WTC11 (cell line): ENCODE measurements around the gene ARHGEF17. TPM values are rescaled to one million over a fixed set of nuclear protein-coding genes. Genes with fewer than 3 reads are reported as not detected.

Experiments
- ATAC-seq: fragments of 200-7000 bp; cut with Tn5 transposase; 2 replicates; pipeline ENCODE4 v1.10.0; 2021; ENCODE audit warnings: mild to moderate bottlenecking, moderate library complexity
- CTCF ChIA-PET: fragments of 300-600 bp; sonication (Branson Sonifier 250); formaldehyde crosslinking; loops from one replicate; lab custom pipeline; 2021; ENCODE audit warnings: antibody characterized with exemption; lab: Charles Lee
- POLR2A ChIA-PET: fragments of 350-600 bp; sonication (Branson Sonifier 250); formaldehyde crosslinking; loops from one replicate; lab custom pipeline; 2021; ENCODE audit warnings: antibody characterized with exemption; lab: Charles Lee
- DNase-seq: peaks from one replicate; pipeline ENCODE4 v3.0.0; 2021; ENCODE audit warnings: low spot score
- H3K27ac Mint-ChIP-seq: 2 replicates; pipeline ENCODE4 v1.8.0; 2021; ENCODE audit warnings: mixed read lengths
- H3K27me3 Mint-ChIP-seq: 2 replicates; pipeline ENCODE4 v1.8.0; 2021; ENCODE audit warnings: low read depth, mild to moderate bottlenecking, moderate library complexity, mixed read lengths
- H3K36me3 Mint-ChIP-seq: 2 replicates; pipeline ENCODE4 v1.8.0; 2021; ENCODE audit warnings: mixed read lengths
- H3K4me1 Mint-ChIP-seq: 2 replicates; pipeline ENCODE4 v1.8.0; 2022; ENCODE audit warnings: mixed read lengths
- H3K4me3 Mint-ChIP-seq: 2 replicates; pipeline ENCODE4 v1.8.0; 2021; ENCODE audit warnings: mild to moderate bottlenecking, moderate library complexity, mixed read lengths
- H3K9me3 Mint-ChIP-seq: 2 replicates; pipeline ENCODE4 v1.8.0; 2021; ENCODE audit warnings: mixed read lengths
- ARID4B ChIP-seq: sonication (generic); formaldehyde crosslinking; IDR thresholded peaks from 2 replicates; pipeline ENCODE4 v1.8.0; 2023; ENCODE audit warnings: missing genetic modification reagents, mild to moderate bottlenecking, borderline replicate concordance
- CREM ChIP-seq: sonication (generic); formaldehyde crosslinking; IDR thresholded peaks from 2 replicates; pipeline ENCODE4 v1.8.1; 2022; ENCODE audit warnings: mild to moderate bottlenecking, missing genetic modification reagents, moderate library complexity
- EMX1 ChIP-seq: fragments of 250-450 bp; sonication (Bioruptor Pico); IDR thresholded peaks from 2 replicates; pipeline ENCODE4 v1.8.0; 2021; ENCODE audit warnings: mild to moderate bottlenecking
- FOXP1 ChIP-seq: sonication (generic); formaldehyde crosslinking; IDR thresholded peaks from 2 replicates; pipeline ENCODE4 v1.8.0; 2022; ENCODE audit warnings: missing genetic modification reagents, mild to moderate bottlenecking, moderate library complexity, borderline replicate concordance
- FOXP4 ChIP-seq: sonication (generic); formaldehyde crosslinking; IDR thresholded peaks from 2 replicates; pipeline ENCODE4 v1.8.0; 2022; ENCODE audit warnings: mild to moderate bottlenecking, missing genetic modification reagents
- HMGA2 ChIP-seq: fragments of 250-450 bp; sonication (Bioruptor Pico); IDR thresholded peaks from 2 replicates; pipeline ENCODE4 v1.4.0; 2021; ENCODE audit warnings: mild to moderate bottlenecking, moderate library complexity
- IRF2 ChIP-seq: sonication (generic); formaldehyde crosslinking; IDR thresholded peaks from 2 replicates; pipeline ENCODE4 v1.8.0; 2022; ENCODE audit warnings: low read depth, missing genetic modification reagents, borderline replicate concordance
- JUN ChIP-seq: sonication (generic); formaldehyde crosslinking; IDR thresholded peaks from 2 replicates; pipeline ENCODE4 v1.8.0; 2023; ENCODE audit warnings: mild to moderate bottlenecking, missing genetic modification reagents
- NFE2L1 ChIP-seq: sonication (generic); formaldehyde crosslinking; IDR thresholded peaks from 2 replicates; pipeline ENCODE4 v1.8.1; 2023; ENCODE audit warnings: missing genetic modification reagents
- NFYB ChIP-seq: sonication (generic); formaldehyde crosslinking; conservative IDR thresholded peaks from 2 replicates; pipeline ENCODE4 v1.8.0; 2022; ENCODE audit warnings: low read depth, missing genetic modification reagents
- NR2C2 ChIP-seq: sonication (generic); formaldehyde crosslinking; IDR thresholded peaks from 2 replicates; pipeline ENCODE4 v1.8.0; 2022; ENCODE audit warnings: mild to moderate bottlenecking, missing genetic modification reagents
- PRRX2 ChIP-seq: fragments of 250-450 bp; sonication (Bioruptor Pico); IDR thresholded peaks from 2 replicates; pipeline ENCODE4 v1.8.0; 2021; ENCODE audit warnings: mild to moderate bottlenecking
- SMAD3 ChIP-seq: sonication (generic); formaldehyde crosslinking; IDR thresholded peaks from 2 replicates; pipeline ENCODE4 v1.8.0; 2022; ENCODE audit warnings: missing genetic modification reagents, mild to moderate bottlenecking, borderline replicate concordance
- SMAD4 ChIP-seq: sonication (generic); formaldehyde crosslinking; IDR thresholded peaks from 2 replicates; pipeline ENCODE4 v1.8.0; 2022; ENCODE audit warnings: mild to moderate bottlenecking, missing genetic modification reagents
- ZBTB21 ChIP-seq: sonication (generic); formaldehyde crosslinking; IDR thresholded peaks from 2 replicates; pipeline ENCODE4 v1.8.1; 2023; ENCODE audit warnings: mild to moderate bottlenecking, missing genetic modification reagents, borderline replicate concordance
- ZNF219 ChIP-seq: sonication (generic); formaldehyde crosslinking; IDR thresholded peaks from 2 replicates; pipeline ENCODE4 v1.8.0; 2023; ENCODE audit warnings: missing genetic modification reagents, mild to moderate bottlenecking, borderline replicate concordance
- ZNF317 ChIP-seq: sonication (generic); formaldehyde crosslinking; IDR thresholded peaks from 2 replicates; pipeline ENCODE4 v1.8.1; 2023; ENCODE audit warnings: low read depth, mild to moderate bottlenecking, moderate library complexity, missing genetic modification reagents, borderline replicate concordance
- ZNF416 ChIP-seq: fragments of 250-450 bp; sonication (Bioruptor Pico); IDR thresholded peaks from 2 replicates; pipeline ENCODE4 v1.9.0; 2021; ENCODE audit warnings: mild to moderate bottlenecking, inconsistent platforms
- ZNF423 ChIP-seq: fragments of 250-450 bp; sonication (Bioruptor Pico); IDR thresholded peaks from 2 replicates; pipeline ENCODE4 v2.1.2; 2022; ENCODE audit warnings: mild to moderate bottlenecking, moderate library complexity
- total RNA-seq: library from RNA; stranded (reverse); gene quantifications from 3 replicates; pipeline ENCODE4 v1.2.3, GENCODE V29; 2021
- TF ChIP-seq, protein P1 (sequence below): sonication (generic); formaldehyde crosslinking; IDR thresholded peaks from 2 replicates; pipeline ENCODE4 v1.8.1; 2022; ENCODE audit warnings: low read depth, mild to moderate bottlenecking, moderate library complexity, missing genetic modification reagents, borderline replicate concordance
- TF ChIP-seq, protein P2 (sequence below): fragments of 250-450 bp; sonication (Bioruptor Pico); IDR thresholded peaks from 2 replicates; pipeline ENCODE4 v1.8.0; 2021; ENCODE audit warnings: mild to moderate bottlenecking
- TF ChIP-seq, protein P3 (sequence below): fragments of 250-450 bp; sonication (Bioruptor Pico); conservative IDR thresholded peaks from 2 replicates; pipeline ENCODE4 v1.9.0; 2021; ENCODE audit warnings: mild to moderate bottlenecking
- TF ChIP-seq, protein P4 (sequence below): sonication (generic); formaldehyde crosslinking; IDR thresholded peaks from 2 replicates; pipeline ENCODE4 v1.8.1; 2023; ENCODE audit warnings: mild to moderate bottlenecking, missing genetic modification reagents

ARHGEF17 gene
- total RNA-seq, 1 experiment from 2014 or later: 18.2 TPM

DNA sequence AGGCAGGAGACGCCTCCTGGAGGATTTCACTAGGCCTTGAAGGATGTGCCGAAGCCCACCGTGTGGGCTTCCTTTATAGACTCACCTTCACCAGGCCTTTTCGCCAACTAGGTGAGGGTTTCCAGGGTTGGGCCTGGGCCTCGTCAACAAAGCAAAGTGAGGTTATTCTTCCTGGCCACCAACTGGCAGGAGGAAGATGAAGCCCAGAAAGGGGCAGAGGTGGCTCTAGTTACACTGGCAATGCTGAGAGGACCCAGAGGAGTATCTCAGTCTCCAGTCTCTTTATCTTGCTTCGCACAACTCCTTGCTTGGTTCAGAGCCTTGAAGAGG is 67.7 kb downstream of the ARHGEF17 start:
- 0 out of 2 replicates have a peak, but pooled peaks have one; percentile 1 for ATAC-seq
- peak overlapping the region; percentile 50 for H3K4me3 Mint-ChIP-seq
- H3K9me3 Mint-ChIP-seq: no peaks in the 10 kb centered on the region
- H3K27me3 Mint-ChIP-seq: peaks cover 16% of the 10 kb centered on the region
- no peak for DNase-seq
- no peak overlapping the region for H3K27ac Mint-ChIP-seq
- no peak for TF ChIP-seq ZNF317
- TF ChIP-seq FOXP4 (CRISPR knock-in tag): no peak
- TF ChIP-seq, protein P1, sequence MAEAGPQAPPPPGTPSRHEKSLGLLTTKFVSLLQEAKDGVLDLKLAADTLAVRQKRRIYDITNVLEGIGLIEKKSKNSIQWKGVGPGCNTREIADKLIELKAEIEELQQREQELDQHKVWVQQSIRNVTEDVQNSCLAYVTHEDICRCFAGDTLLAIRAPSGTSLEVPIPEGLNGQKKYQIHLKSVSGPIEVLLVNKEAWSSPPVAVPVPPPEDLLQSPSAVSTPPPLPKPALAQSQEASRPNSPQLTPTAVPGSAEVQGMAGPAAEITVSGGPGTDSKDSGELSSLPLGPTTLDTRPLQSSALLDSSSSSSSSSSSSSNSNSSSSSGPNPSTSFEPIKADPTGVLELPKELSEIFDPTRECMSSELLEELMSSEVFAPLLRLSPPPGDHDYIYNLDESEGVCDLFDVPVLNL (CRISPR knock-in tag): no peak
- TF ChIP-seq SMAD4: no peak
- TF ChIP-seq ZNF219: no peak
- TF ChIP-seq, protein P2, sequence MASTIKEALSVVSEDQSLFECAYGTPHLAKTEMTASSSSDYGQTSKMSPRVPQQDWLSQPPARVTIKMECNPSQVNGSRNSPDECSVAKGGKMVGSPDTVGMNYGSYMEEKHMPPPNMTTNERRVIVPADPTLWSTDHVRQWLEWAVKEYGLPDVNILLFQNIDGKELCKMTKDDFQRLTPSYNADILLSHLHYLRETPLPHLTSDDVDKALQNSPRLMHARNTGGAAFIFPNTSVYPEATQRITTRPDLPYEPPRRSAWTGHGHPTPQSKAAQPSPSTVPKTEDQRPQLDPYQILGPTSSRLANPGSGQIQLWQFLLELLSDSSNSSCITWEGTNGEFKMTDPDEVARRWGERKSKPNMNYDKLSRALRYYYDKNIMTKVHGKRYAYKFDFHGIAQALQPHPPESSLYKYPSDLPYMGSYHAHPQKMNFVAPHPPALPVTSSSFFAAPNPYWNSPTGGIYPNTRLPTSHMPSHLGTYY (CRISPR knock-in tag): no peak
- no peak for TF ChIP-seq IRF2 (CRISPR knock-in tag)
- no peak for TF ChIP-seq PRRX2
- TF ChIP-seq, protein P3, sequence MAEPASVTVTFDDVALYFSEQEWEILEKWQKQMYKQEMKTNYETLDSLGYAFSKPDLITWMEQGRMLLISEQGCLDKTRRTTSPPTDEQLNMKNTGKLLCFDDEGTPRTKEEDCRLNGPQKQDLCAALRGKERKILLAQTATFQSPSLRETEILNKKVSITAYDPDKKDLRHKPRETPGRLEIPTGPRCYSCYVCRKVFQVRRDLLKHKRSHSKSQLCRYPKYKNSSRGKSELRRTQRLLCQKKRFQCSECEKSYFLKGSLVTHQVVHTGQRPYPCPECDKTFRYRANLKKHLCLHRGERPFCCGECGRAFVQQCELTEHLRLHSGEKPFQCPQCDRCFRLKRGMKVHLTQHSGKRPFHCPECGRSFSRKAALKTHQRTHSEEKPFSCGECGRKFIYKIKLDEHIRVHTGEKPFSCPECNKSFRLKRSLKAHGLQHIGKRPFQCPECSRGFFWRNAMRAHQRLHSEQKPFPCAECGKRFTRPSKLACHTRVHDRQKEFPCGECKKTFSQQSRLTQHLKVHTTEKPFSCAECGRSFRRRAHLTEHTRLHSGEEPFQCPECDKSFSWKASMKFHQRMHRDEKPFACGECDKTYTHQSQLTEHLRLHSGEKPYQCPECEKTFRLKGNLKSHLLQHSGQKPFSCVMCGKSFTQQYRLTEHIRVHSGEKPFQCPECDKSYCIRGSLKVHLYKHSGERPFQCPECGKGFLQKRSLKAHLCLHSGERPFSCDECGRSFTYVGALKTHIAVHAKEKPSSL (CRISPR knock-in tag): no peak
- TF ChIP-seq, protein P4, sequence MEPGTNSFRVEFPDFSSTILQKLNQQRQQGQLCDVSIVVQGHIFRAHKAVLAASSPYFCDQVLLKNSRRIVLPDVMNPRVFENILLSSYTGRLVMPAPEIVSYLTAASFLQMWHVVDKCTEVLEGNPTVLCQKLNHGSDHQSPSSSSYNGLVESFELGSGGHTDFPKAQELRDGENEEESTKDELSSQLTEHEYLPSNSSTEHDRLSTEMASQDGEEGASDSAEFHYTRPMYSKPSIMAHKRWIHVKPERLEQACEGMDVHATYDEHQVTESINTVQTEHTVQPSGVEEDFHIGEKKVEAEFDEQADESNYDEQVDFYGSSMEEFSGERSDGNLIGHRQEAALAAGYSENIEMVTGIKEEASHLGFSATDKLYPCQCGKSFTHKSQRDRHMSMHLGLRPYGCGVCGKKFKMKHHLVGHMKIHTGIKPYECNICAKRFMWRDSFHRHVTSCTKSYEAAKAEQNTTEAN (CRISPR knock-in tag): no peak
- no peak for TF ChIP-seq ZNF416 (CRISPR knock-in tag)
- no peak for TF ChIP-seq NFYB (CRISPR knock-in tag)
- TF ChIP-seq CREM (CRISPR knock-in tag): no peak
- no peak for TF ChIP-seq ZNF423 (CRISPR knock-in tag)
- TF ChIP-seq NFE2L1 (CRISPR knock-in tag): no peak
- no peak for TF ChIP-seq NR2C2
- CTCF ChIA-PET: interaction anchor here (1.3 to 5.0 kb wide), 6 partner anchors 15 to 285 kb away, joined by 3 to 25 read pairs (median 8); no protein-coding TSS in a partner anchor
- H3K4me1 Mint-ChIP-seq: peaks cover 12% of the 10 kb centered on the region
- H3K36me3 Mint-ChIP-seq: no peaks in the 10 kb centered on the region
- POLR2A ChIA-PET: no interaction called here

- Mint-ChIP-seq H3K4me3 (peak within 1 kb of the TSS; percentile 70), H3K27me3 (peaks cover 16% of the 10 kb centered on the region), H3K36me3 (no peaks in the 10 kb centered on the region), H3K9me3 (no peaks in the 10 kb centered on the region), H3K27ac (no peak within 1 kb of the TSS), H3K4me1 (peaks cover 12% of the 10 kb centered on the region)
- ChIA-PET POLR2A (interaction anchor here (1.1 kb wide), 1 partner anchor 68 kb away, joined by 3 read pairs; the partner anchor contains the start of gene ARHGEF17), CTCF (interaction anchor here (0.7 to 5.0 kb wide), 9 partner anchors 9 to 133 kb away, joined by 3 to 25 read pairs (median 6); no protein-coding TSS in a partner anchor)
- DNase-seq: peak; percentile 93
- ATAC-seq: peak; percentile 95
- no peak for TF ChIP-seq ARID4B (CRISPR knock-in tag)
- no peak for TF ChIP-seq SMAD3
- no peak for TF ChIP-seq HMGA2 (CRISPR knock-in tag)
- no peak for TF ChIP-seq ZBTB21 (CRISPR knock-in tag)
- 0 out of 2 replicates have a peak, but pooled peaks have one; percentile 43 for TF ChIP-seq ZNF317
- TF ChIP-seq EMX1 (CRISPR knock-in tag): no peak
- no peak for TF ChIP-seq JUN (CRISPR knock-in tag)
- peak; percentile 46; the same call in 1 of the 2 replicates for TF ChIP-seq FOXP1 (CRISPR knock-in tag)
Measured at GRCh38 chr11:73376160-73376802, 68.2 kb downstream of the ARHGEF17 start, which contains the start of gene RELT. TSS of gene RELT (plus strand) at chr11:73376399. CDS start at chr11:73389137, 12,738 bp downstream.
